Measurements from ENCODE around the gene KIAA1328. TPM values are rescaled to one million over a fixed set of nuclear protein-coding genes. Genes with fewer than 3 reads are reported as not detected.

Gene KIAA1328
- total RNA-seq, 6 donors from 2014 or later = 10.6 to 66.0 (median 28.8) TPM

DNA sequence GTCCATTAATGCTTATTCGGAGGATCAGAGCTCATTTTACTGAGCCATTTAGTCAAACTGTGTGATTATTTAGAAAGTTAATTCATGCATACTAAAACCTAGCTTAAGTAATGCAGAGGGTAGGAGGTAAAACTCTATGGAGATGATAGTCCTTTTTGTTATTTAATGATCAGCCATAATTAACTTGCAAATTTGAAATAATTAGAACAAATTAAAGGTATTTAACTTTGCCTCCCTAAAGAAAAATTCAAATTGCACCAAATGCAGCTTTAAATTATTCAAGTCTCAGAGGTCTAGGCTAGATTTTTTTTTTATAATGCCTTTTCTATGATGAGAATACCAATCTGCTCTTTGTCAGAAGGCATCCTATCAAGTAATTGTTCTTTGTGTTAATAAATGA, 310.9 kb downstream of the KIAA1328 start:
- H3K27me3 ChIP-seq = no peaks in the 10 kb centered on the region
- TF ChIP-seq POLR2AphosphoS5 (IDR thresholded peaks at IDR 0.05) (no peak), POLR2A (IDR thresholded peaks at IDR 0.05) (no peak), EP300 (IDR thresholded peaks at IDR 0.05) (no peak)
- TF ChIP-seq, protein P1, sequence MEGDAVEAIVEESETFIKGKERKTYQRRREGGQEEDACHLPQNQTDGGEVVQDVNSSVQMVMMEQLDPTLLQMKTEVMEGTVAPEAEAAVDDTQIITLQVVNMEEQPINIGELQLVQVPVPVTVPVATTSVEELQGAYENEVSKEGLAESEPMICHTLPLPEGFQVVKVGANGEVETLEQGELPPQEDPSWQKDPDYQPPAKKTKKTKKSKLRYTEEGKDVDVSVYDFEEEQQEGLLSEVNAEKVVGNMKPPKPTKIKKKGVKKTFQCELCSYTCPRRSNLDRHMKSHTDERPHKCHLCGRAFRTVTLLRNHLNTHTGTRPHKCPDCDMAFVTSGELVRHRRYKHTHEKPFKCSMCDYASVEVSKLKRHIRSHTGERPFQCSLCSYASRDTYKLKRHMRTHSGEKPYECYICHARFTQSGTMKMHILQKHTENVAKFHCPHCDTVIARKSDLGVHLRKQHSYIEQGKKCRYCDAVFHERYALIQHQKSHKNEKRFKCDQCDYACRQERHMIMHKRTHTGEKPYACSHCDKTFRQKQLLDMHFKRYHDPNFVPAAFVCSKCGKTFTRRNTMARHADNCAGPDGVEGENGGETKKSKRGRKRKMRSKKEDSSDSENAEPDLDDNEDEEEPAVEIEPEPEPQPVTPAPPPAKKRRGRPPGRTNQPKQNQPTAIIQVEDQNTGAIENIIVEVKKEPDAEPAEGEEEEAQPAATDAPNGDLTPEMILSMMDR (IDR thresholded peaks at IDR 0.05) = no peak
- ATAC-seq (ENCODE audit: low FRiP score in 2 of 2) = no peak
- H3K4me3 ChIP-seq = no peak overlapping the region
- H3K36me3 ChIP-seq = no peaks in the 10 kb centered on the region
- H3K4me1 ChIP-seq = no peaks in the 10 kb centered on the region
- WGBS, 2 donors = 97 to 98% methylated on average over 1 of the region's 1 CpG
- no peak overlapping the region for H3K27ac ChIP-seq
- peaks cover 0 to 2% (median 0%) of the 10 kb centered on the region in 4 donors for H3K9me3 ChIP-seq
- DNase-seq = no peak

DNA sequence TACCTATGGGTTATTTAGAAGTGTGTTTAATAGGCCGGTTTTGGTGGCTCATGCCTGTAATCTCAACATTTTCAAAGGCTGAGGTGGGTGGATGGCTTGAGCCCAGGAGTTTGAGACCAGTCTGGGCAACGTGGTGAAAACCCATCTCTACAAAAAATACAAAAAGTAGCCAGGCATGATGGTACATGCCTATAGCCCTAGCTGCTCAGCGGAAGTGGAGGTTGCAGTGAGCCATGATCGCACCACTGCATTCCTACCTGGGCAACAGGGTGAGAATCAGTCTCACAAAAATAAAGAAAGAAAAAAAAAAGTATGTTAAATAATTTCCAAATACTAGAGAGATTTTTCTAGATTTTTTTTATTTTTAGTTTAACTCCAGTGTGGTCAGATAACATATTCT, 316.0 kb downstream of the KIAA1328 start:
- Histone ChIP-seq H3K27me3 (no peaks in the 10 kb centered on the region), H3K27ac (no peak overlapping the region), H3K9me3 (no peaks in the 10 kb centered on the region), H3K36me3 (no peaks in the 10 kb centered on the region), H3K4me3 (no peak overlapping the region), H3K4me1 (no peaks in the 10 kb centered on the region)
- 85 to 90% methylated on average over 4 of the region's 4 CpGs for WGBS, 2 donors
- TF ChIP-seq EP300 (IDR thresholded peaks at IDR 0.05) (no peak), POLR2A (IDR thresholded peaks at IDR 0.05) (no peak), POLR2AphosphoS5 (IDR thresholded peaks at IDR 0.05) (no peak)
- TF ChIP-seq, protein P1 (IDR thresholded peaks at IDR 0.05) = no peak
- ATAC-seq (ENCODE audit: low FRiP score in 2 of 2) = no peak
- DNase-seq = no peak

DNA sequence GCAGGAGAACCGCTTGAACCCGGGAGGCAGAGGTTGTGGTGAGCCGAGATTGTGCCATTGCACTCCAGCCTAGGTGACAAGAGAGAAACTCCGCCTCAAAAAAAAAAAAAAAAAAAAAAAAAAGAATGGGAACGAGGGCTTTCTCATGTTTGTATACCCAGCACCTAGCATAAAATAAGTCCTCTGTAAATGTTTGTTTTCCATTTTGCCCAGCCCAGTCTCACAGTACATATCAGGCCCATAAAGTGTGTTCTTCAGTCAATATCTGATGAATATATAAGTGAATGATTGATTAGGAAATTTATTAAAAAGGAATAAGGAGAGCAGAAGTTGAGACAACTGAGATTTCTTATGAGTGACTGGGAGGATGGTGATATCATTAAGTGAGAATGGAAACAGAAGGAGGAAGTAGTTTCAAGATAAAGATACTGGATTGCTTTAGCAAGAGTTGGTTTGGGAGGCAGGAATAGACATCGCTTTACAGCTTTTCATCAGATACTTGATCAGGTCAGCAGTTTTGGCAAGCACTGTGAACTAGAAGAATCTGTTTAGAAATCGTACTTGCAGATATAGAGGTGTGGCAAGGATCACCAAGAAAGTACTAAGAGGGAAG, 327.5 kb downstream of the KIAA1328 start:
- WGBS, 2 donors = 63 to 66% methylated on average over 7 of the region's 7 CpGs
- Histone ChIP-seq H3K4me1 (no peaks in the 10 kb centered on the region), H3K36me3 (no peaks in the 10 kb centered on the region), H3K27me3 (no peaks in the 10 kb centered on the region), H3K9me3 (no peaks in the 10 kb centered on the region), H3K4me3 (no peak overlapping the region), H3K27ac (no peak overlapping the region)
- TF ChIP-seq EP300 (IDR thresholded peaks at IDR 0.05) (no peak), POLR2AphosphoS5 (IDR thresholded peaks at IDR 0.05) (no peak), POLR2A (IDR thresholded peaks at IDR 0.05) (no peak)
- TF ChIP-seq, protein P1 (IDR thresholded peaks at IDR 0.05) = no peak
- ATAC-seq (ENCODE audit: low FRiP score in 2 of 2) (no peak), DNase-seq (no peak)

DNA sequence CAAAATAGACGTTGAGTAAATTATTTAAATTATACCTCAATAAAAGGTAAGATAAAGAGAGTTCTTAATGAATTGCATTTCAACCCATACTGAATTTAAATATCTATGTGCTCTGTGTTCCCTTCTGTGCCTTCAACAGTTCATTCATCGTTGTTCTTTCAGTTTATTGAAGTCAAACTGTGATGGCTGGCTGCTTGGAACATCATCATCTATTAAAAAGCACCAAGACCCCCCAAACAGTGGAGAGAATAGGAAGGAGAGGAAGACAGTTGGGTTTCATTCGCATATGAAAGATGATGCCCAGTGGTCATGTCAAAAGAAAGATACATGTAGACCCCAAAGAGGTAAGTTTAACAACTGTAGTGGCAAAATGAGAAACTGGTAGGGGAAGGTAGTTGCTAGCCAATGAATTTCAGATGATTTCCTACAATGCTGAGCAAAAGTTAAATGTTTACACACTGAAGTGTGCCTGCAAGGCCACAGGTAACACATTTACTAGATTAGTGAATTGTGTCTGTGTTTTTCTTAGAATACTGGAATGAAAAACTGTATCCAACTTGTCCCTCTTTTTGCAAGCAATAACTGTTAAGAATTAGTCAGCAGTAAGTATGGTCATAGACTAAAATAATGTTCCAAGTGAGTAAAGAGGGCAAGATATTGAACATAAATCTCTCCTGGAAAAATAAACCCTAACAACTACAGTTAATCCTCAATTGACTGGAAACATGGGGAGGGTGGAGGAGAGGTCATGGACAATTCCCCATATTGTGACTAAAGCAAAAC, 331.3 kb downstream of the KIAA1328 start:
- Histone ChIP-seq H3K27ac (no peak overlapping the region), H3K4me3 (no peak overlapping the region), H3K9me3 (no peaks in the 10 kb centered on the region), H3K36me3 (no peaks in the 10 kb centered on the region), H3K4me1 (no peaks in the 10 kb centered on the region), H3K27me3 (no peaks in the 10 kb centered on the region)
- DNase-seq = no peak
- no peak for ATAC-seq (ENCODE audit: low FRiP score in 2 of 2)
- WGBS, 2 donors = 56 to 71% methylated on average over 3 of the region's 3 CpGs
- TF ChIP-seq POLR2A (IDR thresholded peaks at IDR 0.05) (no peak), POLR2AphosphoS5 (IDR thresholded peaks at IDR 0.05) (no peak), EP300 (IDR thresholded peaks at IDR 0.05) (no peak)
- TF ChIP-seq, protein P1 (IDR thresholded peaks at IDR 0.05) = no peak

All from upper lobe of left lung (tissue), 6 donors.